GM21717 (cell line): ENCODE data around the gene NSMCE4A.
"Not testable (repeated sequence)": the region's sequence is repeated elsewhere in the genome, so short reads cannot be mapped to it uniquely, and the experiment has no call there.

Experiments used
- ATAC-seq: cut with Tn5 transposase; IDR thresholded peaks from one replicate; pipeline ENCODE4 v1.9.1; 2021; ENCODE audit warnings: mild to moderate bottlenecking, moderate library complexity; ENCODE audit not compliant: unreplicated experiment

Gene NSMCE4A, protein sequence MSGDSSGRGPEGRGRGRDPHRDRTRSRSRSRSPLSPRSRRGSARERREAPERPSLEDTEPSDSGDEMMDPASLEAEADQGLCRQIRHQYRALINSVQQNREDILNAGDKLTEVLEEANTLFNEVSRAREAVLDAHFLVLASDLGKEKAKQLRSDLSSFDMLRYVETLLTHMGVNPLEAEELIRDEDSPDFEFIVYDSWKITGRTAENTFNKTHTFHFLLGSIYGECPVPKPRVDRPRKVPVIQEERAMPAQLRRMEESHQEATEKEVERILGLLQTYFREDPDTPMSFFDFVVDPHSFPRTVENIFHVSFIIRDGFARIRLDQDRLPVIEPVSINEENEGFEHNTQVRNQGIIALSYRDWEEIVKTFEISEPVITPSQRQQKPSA

DNA sequence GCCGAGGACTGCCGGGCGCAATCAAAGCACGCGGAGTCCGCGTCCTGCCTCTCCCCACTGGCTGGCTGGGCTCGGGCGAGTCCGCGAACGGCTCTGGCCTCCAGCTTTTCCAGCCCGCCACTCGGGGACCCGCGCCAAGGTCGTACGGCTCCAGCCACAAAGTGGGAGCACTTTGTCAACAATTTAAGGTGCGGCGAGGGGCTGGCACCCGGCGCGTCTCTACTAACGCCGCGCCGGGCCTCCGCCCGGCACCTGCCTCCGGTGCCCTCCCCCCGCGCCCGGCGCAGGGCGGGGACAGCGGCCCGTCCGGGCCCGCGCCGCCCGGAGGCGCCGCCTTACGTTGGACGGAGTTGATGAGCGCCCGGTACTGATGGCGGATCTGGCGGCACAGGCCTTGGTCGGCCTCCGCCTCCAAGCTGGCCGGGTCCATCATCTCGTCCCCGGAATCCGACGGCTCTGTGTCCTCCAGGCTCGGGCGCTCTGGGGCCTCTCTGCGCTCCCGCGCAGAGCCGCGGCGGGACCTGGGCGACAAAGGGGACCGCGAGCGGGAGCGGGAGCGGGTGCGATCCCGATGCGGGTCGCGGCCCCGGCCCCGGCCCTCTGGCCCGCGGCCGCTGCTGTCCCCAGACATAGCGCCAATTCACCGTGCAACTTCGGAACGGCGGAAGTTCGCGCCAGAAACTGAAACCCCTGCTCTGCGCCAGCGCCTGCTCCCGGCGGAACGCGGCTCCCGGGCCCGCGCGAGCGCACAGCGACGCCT is at the start of gene NSMCE4A:
Gene NSMCE4A, minus strand, starts transcription at position 683 of the 760 bp plus-strand sequence. Its CDS starts 52 bp downstream, at position 631.
- ATAC-seq, result peak; percentile 90

DNA sequence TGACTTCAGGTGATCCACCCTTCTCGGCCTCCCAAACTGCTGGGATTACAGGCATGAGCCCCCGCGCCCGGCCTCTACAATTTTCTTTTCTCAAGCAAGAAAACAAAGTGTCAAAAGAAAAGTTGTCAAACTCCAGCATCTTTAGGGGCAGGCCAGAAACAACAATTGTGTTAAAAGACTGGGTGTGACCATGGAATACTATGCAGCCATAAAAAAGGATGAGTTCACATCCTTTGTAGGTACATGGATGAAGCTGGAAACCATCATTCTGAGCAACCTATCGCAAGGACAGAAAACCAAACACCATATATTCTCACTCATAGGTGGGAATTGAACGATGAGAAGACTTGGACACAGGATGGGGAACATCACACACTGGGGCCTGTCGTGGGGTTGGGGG is 48.2 kb upstream of the NSMCE4A start:
- ATAC-seq, result not testable (repeated sequence)

DNA sequence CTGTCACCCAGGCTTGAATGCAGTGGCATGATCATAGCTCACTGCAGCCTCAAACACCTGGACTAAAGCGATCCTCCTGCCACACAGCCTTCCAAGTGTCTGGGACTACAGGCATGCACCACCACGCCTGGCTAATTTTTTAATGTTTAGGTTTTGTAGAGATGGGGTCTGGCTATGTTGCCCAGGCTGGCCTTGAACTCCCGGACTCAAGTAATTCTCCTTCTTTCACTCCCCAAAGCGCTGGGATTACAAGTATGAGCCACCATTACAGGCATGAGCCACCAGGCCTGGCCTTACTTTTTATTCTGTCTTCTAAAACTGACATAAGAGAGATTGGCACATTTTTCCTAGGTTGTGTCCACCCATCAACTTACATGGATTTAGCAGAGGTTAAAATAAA is 47.3 kb upstream of the NSMCE4A start:
- ATAC-seq, result no peak

DNA sequence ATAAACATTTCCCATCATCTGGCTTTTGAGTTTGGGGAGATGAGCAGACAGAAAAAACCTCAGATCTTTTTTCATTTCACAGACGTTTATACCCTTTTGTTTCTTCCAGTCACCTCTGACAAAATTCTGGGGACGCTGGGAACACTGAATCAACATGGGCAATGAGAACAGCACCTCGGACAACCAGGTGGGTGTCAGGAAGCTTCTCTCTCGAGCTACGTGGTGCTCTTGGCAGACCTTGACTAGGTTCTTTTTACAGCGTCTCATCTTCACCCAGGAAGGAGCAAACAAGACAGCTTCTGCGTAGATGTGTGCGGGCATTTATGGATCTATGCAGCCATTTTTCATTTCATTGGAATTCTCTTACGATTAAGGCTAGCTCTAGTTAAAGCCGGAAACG is 46.8 kb upstream of the NSMCE4A start:
- ATAC-seq, result no peak

DNA sequence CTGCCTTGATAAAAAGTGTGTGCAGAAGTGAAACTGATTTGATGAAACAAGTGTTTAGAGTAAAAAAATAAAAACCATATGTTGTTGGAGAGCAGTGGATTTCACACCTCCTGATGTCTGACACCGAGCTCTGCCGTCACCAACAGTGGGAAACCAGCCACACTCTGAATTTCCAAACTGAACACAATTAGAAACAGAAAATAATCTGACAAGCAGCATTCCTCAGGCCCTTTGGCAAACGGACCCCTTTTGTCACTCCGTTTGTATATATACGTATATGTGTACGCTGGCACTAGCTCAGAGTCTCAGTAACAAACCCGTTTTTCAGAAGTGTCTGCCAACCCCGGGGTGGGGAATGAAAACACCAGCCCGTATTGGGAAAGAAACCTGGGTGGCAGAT is 46.4 kb upstream of the NSMCE4A start:
- ATAC-seq, result no peak

DNA sequence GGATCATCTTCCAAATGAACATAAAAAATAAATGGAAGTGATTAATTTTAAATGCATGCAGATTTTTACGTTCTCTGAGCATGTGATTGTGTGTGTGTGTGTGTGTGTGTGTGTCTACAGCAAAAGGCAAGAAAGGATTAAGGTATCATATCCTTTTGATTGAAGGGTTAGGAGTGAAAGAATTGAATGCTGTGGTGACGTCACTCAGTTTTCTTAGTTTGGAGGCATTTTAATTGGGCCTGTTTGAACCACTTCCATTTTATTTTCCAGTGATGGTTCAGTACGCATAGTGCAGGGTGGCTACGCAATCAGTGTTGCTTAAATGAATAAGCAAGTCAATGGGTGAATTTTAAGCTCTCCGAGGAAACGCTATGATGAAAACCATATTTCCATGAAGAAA is 45.2 kb upstream of the NSMCE4A start:
- no peak for ATAC-seq

DNA sequence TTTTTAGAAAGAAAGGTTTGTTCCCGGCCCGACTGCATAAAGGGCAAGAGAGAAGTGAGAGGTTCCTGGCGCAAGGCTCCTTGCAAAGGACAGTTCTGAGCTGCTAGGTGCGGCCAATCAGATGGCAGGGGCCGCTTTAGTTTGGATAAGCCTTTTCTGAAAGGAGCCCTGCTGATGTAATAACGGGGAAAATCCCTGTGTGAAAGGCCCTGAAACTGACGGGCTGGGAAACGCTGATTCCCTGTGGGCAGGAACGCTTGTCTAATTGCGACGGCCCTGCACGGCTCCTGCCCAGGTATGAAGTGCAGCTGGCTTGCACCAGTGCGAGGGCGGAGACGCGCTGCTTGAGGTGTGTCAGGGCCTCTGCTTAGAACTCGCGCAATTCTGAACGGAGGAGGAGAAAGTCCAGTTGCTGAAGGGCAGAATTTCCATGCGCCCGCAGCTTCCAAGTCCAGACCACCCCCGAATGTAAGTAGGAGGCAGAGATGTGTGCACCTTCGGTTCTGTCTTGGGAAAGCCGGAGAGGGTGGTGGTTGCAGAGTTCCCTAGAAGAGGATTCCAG is 44.5 kb upstream of the NSMCE4A start:
- ATAC-seq, result no peak

DNA sequence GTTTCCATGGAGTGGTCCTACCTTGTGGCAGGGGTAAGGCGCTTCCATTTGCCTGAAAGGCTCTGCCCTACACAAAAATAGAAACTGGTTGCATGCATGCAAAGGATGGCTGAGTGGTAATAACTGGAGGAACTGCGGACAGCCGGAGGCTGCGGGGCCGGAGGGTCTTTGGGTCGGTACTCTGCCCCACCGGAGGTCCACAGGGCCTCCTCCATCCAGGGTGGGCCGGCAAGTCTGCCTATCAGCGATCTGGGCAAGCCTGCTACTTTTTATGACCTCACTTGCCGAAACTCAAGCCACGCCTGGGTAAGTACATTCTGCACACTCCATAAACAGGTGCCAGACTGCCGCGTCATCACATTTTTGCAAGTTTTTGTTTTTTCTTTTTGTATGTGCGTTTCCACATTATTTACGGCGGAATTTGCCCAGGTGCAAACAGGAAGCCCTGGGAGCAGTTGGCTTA is 44.0 kb upstream of the NSMCE4A start:
- ATAC-seq, result no peak

DNA sequence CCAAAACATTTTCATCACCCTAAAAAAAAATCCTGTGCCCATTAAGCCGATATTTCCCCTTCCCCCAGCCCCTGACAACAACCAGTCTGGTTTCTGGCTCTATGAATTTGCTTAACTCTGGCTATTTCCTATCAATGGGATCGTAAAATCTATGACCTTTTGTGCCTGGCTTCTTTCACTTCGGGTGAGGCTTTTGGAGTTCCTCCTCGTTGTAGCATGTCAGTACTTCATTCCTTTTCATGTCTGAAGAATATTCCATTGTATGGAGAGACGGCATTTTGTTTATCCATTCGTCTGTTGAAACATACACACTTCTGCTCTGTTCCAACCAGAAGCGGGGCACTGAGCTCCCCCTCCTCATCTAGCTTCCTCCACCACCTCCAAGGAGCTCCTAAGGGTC is 43.5 kb upstream of the NSMCE4A start:
- ATAC-seq, result no peak

DNA sequence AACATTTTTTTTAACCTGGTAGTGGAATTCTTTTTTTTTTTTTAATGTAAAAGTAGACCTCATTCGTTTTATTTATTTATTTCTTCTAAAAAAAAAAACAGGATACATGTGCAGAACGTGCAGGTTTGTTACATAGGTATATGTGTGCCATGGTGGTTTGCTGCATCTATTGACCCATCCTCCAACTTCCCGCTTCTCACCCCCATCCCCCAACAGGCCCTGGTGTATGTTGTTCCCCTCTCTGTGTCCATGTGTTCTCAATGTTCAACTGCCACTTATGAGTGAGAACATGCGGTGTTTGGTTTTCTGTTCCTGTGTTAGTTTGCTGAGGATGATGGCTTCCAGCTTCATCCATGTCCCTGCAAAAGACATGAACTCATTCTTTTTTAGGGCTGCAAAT is 42.9 kb upstream of the NSMCE4A start:
- not testable (repeated sequence) for ATAC-seq

DNA sequence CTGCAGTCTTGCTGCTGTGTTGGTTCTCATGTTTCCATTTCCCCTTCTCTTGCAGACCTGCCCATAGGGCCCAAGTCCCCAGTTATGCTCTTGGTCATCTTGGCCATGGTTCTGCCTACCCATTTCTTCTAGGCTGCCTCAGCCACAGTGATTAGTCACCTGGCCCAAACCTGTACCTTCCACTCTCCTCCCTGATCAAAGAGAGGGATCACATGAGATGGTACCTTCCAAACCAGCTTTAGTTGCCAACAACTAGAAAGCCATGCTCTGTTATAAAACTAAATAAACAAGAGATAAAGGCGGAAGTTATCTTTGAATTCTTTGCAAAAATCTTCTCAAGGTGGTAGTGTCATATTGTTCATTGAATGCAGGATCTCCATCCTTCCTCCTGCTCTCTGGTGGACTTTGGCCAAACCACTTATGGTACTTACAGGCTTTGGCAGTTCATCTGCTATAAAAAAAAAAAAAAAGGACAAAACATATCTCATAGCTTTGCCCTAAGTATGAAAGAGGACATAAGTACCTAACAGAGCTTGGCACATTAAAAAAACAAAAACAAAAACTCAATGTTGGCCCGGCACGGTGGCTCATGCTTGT is 39.7 kb upstream of the NSMCE4A start:
- ATAC-seq, result no peak

DNA sequence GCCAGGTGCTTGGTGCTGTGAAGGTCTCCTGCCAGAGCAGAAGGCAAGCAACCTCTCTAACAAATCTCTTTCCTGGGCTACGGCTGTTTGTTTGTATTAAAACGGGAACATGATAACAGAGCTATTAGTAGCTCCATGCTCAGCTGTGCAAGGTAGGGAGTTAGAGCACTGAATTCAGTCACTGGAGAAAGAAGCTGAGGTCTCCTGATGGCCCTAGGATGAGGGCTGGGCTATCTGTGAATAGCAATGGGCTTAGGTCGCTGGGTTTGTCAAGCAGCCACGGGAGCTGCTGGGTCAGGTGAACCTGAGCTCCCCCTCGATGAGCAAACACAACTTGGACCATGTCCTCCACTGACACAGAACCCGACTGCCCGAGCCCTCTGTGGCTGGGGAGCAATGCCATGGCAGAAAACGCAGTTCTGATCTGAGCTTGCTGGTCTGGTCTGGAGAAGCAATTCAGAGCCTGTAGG is 38.3 kb upstream of the NSMCE4A start:
- no peak for ATAC-seq

DNA sequence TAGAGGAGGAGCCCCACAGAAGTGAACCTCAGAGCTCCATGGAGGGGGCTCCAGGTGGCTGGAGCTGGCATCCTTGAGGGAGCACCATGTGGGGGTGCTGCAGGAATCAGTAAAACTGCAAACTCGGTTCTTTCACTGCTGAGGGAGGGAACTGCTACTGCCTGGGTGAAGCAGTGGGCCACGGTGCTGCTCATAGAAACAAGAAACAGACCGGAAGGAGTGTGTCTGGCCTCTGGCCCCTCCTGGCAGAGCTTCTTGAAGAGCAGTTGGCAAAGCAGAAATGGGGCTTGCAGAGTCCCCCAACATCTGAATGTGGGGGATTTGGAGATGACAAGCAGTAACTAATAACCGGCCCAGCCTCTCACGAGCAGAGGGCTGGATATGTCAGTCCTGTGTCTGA is 37.7 kb upstream of the NSMCE4A start:
- ATAC-seq, result no peak

DNA sequence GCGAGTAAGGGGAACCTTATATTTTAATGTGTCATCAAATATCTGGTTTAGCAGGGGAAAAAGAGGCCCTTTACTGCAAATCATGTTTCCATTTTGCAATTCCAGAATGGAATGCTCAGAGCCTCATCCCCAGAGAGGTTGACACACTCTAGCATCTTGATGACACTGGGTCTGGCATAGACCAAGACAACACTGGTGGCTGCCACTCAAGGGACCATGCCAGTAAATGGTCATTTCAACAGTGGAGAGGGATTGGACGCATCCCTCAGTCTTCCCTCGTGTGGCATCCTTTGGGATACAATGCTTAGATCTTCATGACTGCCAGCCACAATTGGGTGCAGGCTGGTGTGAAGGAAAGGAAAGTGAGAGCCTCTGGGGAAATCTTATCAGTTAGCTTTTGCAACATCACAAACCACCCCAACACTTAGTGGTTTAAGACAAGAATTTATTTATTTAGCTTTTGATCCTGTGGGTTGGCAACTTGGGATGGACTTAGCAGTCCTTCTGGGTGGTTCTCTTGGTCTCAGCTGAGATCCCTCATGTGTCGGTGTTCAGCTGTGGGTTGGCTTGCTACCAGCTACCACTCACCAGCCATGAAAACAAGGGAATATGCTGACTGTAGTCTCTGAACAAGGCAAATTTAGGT is 35.5 kb upstream of the NSMCE4A start:
- ATAC-seq, result no peak

DNA sequence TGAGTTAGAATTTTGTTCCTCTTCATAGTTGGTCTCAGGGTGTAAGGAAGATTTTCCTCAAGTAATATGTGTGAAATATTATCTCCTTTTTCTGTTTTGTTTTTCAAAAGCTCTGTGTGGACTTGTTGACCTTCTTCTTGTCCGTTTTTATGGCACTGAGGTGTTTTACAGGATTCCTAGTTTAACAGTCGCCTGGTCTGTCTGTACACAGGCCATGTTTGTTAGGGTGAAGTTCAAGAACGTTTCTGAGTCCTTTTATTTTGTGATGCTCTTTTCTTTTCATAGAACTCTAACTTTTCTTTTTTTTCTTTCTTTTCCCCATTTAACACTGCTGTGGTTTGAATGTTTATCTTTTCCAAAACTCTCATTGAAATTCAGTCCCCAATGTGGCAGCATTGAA is 32.4 kb upstream of the NSMCE4A start:
- no peak for ATAC-seq

DNA sequence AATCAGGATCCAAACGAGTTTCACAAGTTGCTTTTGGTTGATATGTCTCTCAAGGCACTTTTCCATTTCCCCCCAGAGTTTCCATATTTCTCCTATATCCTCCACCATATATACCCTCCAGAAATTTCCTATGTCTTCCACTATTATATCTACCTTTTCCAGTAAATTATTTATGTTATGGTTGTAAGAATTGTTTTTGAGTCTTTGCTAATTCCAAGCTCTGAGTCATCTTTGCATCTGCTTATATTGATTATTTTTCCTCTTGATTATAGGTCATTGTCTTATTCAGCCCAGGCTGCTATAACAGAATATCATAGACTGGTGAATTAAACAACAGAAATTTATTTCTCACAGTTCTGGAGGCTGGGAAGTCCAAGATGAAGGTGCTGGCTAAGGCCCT is 26.7 kb upstream of the NSMCE4A start:
- ATAC-seq, result no peak

DNA sequence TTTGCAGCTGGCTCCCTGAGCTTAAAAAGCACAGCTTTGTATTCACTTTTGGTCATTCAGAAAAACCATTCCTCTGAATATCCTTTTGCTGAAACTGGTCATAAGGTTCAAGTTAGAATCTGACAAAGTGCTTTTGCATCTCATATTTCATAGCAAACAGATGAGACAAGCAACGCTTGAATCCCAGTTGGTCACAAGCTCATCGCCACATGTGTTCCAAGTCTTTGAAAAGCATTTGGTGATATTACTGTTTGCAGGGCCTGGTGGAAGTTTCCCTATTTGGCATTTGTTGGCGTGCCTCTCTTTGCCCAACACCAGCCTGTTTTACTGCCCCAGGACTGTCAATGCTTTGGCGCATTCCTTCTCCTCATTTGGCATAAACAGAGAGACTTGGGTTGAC is 24.3 kb upstream of the NSMCE4A start:
- no peak for ATAC-seq

DNA sequence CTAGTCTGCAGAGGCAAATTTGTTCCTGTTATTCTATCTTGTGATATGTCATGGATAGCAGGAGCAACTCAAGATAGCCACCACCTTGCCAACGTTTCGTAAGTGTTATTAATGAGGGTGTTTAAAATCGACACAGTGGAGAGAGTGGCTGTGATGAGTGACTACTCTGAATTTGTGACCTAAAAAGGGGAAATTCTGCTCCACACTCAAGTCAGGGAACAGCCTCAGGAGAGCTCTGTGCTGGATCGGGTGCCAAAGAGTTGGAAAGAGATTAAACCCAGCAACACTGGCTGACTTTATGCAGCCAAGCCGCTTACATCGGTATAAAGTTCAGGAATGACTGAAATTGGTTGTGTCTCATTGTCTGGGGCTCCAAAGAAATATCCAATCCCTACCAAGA is 23.4 kb upstream of the NSMCE4A start:
- no peak for ATAC-seq

DNA sequence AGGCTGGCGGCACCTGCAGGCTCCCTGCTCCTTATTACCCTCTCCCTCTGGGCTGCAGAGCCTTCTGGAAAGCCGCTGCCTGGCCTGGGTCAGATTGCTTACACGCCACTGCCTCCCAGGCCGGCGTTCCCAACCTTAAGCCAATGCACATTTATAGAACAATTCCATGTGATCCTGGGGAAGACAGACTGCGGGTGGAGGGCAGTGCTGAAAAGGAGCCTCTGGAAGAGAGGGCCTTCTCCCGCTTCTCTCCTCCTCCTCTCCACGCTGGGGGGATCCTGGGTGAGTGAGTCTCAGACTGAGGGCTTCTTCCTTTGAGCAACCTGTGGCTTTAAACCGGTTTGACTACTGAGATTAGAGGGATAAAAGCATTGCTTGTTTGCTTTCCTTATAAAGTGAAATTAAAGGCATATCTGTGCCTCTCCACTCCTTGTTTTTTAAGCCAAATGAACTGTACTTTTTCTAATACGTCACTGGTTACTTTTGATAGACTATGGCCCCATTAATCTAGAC is 19.5 kb upstream of the NSMCE4A start:
- no peak for ATAC-seq

DNA sequence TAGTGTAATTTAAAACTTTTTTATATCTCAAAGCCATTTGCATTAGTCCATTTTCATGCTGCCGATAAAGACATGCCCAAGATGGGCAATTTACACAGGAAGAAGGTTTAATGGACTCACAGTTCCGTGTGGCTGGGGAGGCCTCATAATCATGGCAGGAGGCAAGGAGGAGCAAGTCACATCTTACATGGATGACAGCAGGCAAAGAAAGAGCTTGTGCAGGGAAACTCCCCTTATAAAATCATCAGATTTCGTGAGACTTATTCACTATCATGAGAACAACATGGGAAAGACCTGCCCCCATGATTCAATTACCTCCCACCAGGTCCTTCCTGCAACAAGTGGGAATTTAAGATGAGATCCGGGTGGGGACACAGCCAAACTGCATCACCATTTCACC is 16.7 kb upstream of the NSMCE4A start:
- ATAC-seq, result not testable (repeated sequence)
